Measurements from ENCODE around the gene TGFBR2.

Gene TGFBR2

GRCh38 chr3:30702828-30703397, 96.5 kb downstream of the TGFBR2 start:
- Histone ChIP-seq H3K4me1 (ENCODE audit: insufficient read depth, low read length, poor library complexity, severe bottlenecking) (peaks cover 4% of the 10 kb centered on the region), H3K79me2 (ENCODE audit: insufficient read depth, low read length) (no peaks in the 10 kb centered on the region), H4K20me1 (ENCODE audit: insufficient read depth, low read length, poor library complexity, severe bottlenecking) (no peaks in the 10 kb centered on the region), H3K36me3 (ENCODE audit: insufficient read depth, low read length) (no peaks in the 10 kb centered on the region), H3K9me2 (replicated peaks; ENCODE audit: low read depth, low read length) (no peaks in the 10 kb centered on the region), H3K4me3 (ENCODE audit: low read length, poor library complexity, severe bottlenecking) (no peak overlapping the region), H3F3A (ENCODE audit: low read depth) (no peaks in the 10 kb centered on the region), H2AFZ (ENCODE audit: low read length) (no peak overlapping the region), H3K4me2 (ENCODE audit: low read depth, low read length, poor library complexity, severe bottlenecking) (no peak overlapping the region), H3K9me3 (ENCODE audit: insufficient read depth, low read depth, low read length) (0 out of 2 replicates have a peak, but pooled peaks cover 8% of the 10 kb centered on the region), H3K27me3 (ENCODE audit: insufficient read depth, low read length, poor library complexity, severe bottlenecking) (no peaks in the 10 kb centered on the region), H3K9ac (ENCODE audit: low read depth, low read length, poor library complexity, severe bottlenecking) (no peak overlapping the region)
- TF ChIP-seq EZH2phosphoT487 (IDR thresholded peaks at IDR 0.05; ENCODE audit: borderline replicate concordance) (no peak), CTCF (conservative IDR thresholded peaks at IDR 0.05; ENCODE audit: low read length) (no peak)

- Histone ChIP-seq H3K4me3 (ENCODE audit: low read length, poor library complexity, severe bottlenecking) (no peak overlapping the region), H3K9me2 (replicated peaks; ENCODE audit: low read depth, low read length) (no peaks in the 10 kb centered on the region), H3K36me3 (ENCODE audit: insufficient read depth, low read length) (no peaks in the 10 kb centered on the region), H3K79me2 (ENCODE audit: insufficient read depth, low read length) (no peaks in the 10 kb centered on the region), H3K4me2 (ENCODE audit: low read depth, low read length, poor library complexity, severe bottlenecking) (no peak overlapping the region), H3K9me3 (ENCODE audit: insufficient read depth, low read depth, low read length) (0 out of 2 replicates have a peak, but pooled peaks cover 8% of the 10 kb centered on the region), H3K27me3 (ENCODE audit: insufficient read depth, low read length, poor library complexity, severe bottlenecking) (no peaks in the 10 kb centered on the region), H3K9ac (ENCODE audit: low read depth, low read length, poor library complexity, severe bottlenecking) (no peak overlapping the region), H4K20me1 (ENCODE audit: insufficient read depth, low read length, poor library complexity, severe bottlenecking) (no peaks in the 10 kb centered on the region), H2AFZ (ENCODE audit: low read length) (no peak overlapping the region), H3F3A (ENCODE audit: low read depth) (no peaks in the 10 kb centered on the region), H3K4me1 (ENCODE audit: insufficient read depth, low read length, poor library complexity, severe bottlenecking) (peaks cover 11% of the 10 kb centered on the region)
- TF ChIP-seq EZH2phosphoT487 (IDR thresholded peaks at IDR 0.05; ENCODE audit: borderline replicate concordance) (no peak), CTCF (conservative IDR thresholded peaks at IDR 0.05; ENCODE audit: low read length) (no peak)
Observed at GRCh38 chr3:30704931-30705890, 98.8 kb downstream of the TGFBR2 start.

- Histone ChIP-seq H3K4me2 (ENCODE audit: low read depth, low read length, poor library complexity, severe bottlenecking) (no peak overlapping the region), H3K4me3 (ENCODE audit: low read length, poor library complexity, severe bottlenecking) (no peak overlapping the region), H3K79me2 (ENCODE audit: insufficient read depth, low read length) (no peaks in the 10 kb centered on the region), H3K36me3 (ENCODE audit: insufficient read depth, low read length) (no peaks in the 10 kb centered on the region), H3K4me1 (ENCODE audit: insufficient read depth, low read length, poor library complexity, severe bottlenecking) (peaks cover 11% of the 10 kb centered on the region), H3K9me2 (replicated peaks; ENCODE audit: low read depth, low read length) (no peaks in the 10 kb centered on the region), H4K20me1 (ENCODE audit: insufficient read depth, low read length, poor library complexity, severe bottlenecking) (no peaks in the 10 kb centered on the region), H3K9ac (ENCODE audit: low read depth, low read length, poor library complexity, severe bottlenecking) (no peak overlapping the region), H3F3A (ENCODE audit: low read depth) (no peaks in the 10 kb centered on the region), H2AFZ (ENCODE audit: low read length) (no peak overlapping the region), H3K27me3 (ENCODE audit: insufficient read depth, low read length, poor library complexity, severe bottlenecking) (no peaks in the 10 kb centered on the region), H3K9me3 (ENCODE audit: insufficient read depth, low read depth, low read length) (0 out of 2 replicates have a peak, but pooled peaks cover 8% of the 10 kb centered on the region)
- TF ChIP-seq EZH2phosphoT487 (IDR thresholded peaks at IDR 0.05; ENCODE audit: borderline replicate concordance), result no peak
- no peak for TF ChIP-seq CTCF (conservative IDR thresholded peaks at IDR 0.05; ENCODE audit: low read length)
Observed at GRCh38 chr3:30707825-30708224, 101.4 kb downstream of the TGFBR2 start.
